HG02885 (cell line): ENCODE results near the gene CDK11B.
"Not testable (repeated sequence)": the region's sequence is repeated elsewhere in the genome, so short reads cannot be mapped to it uniquely, and the experiment has no call there.

Experiments
- ATAC-seq: cut with Tn5 transposase; IDR thresholded peaks from one replicate; pipeline ENCODE4 v1.9.1; 2021; ENCODE audit warnings: mild to moderate bottlenecking; ENCODE audit not compliant: unreplicated experiment, poor library complexity

CDK11B gene

GRCh38 chr1:1600861-1601563 lies 57.8 kb downstream of the CDK11B start:
- ATAC-seq: no peak

GRCh38 chr1:1599935-1600860 lies 58.6 kb downstream of the CDK11B start, which contains the start of gene FNDC10:
FNDC10 (minus strand) TSS chr1:1600135; CDS start chr1:1600015, 120 bp downstream.
- ATAC-seq: no peak

GRCh38 chr1:1599030-1599934 lies 59.5 kb downstream of the CDK11B start:
- no peak for ATAC-seq

- no peak for ATAC-seq
Observed at GRCh38 chr1:1598720-1599029, 60.1 kb downstream of the CDK11B start.

GRCh38 chr1:1598051-1598719 lies 60.6 kb downstream of the CDK11B start:
- ATAC-seq: no peak

GRCh38 chr1:1597275-1597930 lies 61.4 kb downstream of the CDK11B start:
- no peak for ATAC-seq

- ATAC-seq: no peak
Observed at GRCh38 chr1:1596493-1597274, 62.1 kb downstream of the CDK11B start.

- not testable (repeated sequence) for ATAC-seq
Observed at GRCh38 chr1:1595341-1595740, 63.5 kb downstream of the CDK11B start.

GRCh38 chr1:1594602-1595260 lies 64.1 kb downstream of the CDK11B start:
- no peak for ATAC-seq

- no peak for ATAC-seq
Observed at GRCh38 chr1:1593834-1594601, 64.8 kb downstream of the CDK11B start.

GRCh38 chr1:1591452-1591851 lies 67.4 kb downstream of the CDK11B start:
- ATAC-seq: no peak
